PC-9 (cell line): Measurements from ENCODE around the gene DGKZ. TPM values are rescaled to one million over a fixed set of nuclear protein-coding genes. Genes with fewer than 3 reads are reported as not detected.

Source experiments
- BruUV-seq: library from RNA; stranded (reverse); fragments of 400-500 nt; replicated peaks from 2 replicates; lab custom pipeline; 2021; lab: Mats Ljungman, UMichigan
- CTCF ChIA-PET: fragments of 300-600 bp; sonication (Branson Sonifier 250); formaldehyde crosslinking; loops from one replicate; lab custom pipeline; 2022; ENCODE audit warnings: antibody characterized with exemption; lab: Charles Lee
- POLR2A ChIA-PET: fragments of 300-600 bp; sonication (Branson Sonifier 250); formaldehyde crosslinking; loops from one replicate; lab custom pipeline; 2022; ENCODE audit warnings: antibody characterized with exemption; ENCODE audit not compliant: unreplicated experiment; lab: Charles Lee
- DNase-seq, 2 experiments: peaks; one replicate each; pipeline versions ENCODE4 v3.0.0 to v3.0.0-alpha.2; 2015 to 2022; ENCODE audit warnings: mixed read lengths in 1 of 2
- H2AFZ ChIP-seq: fragments of 200-600 bp; sonication (generic); 2 replicates; pipeline ENCODE4 v1.8.1; 2017; ENCODE audit warnings: antibody characterized with exemption
- H3F3A ChIP-seq: fragments of 200-600 bp; sonication (generic); 2 replicates; pipeline ENCODE4 v1.8.1; 2017; ENCODE audit warnings: antibody characterized with exemption, mild to moderate bottlenecking, low read depth; ENCODE audit not compliant: insufficient read depth
- H3K27ac ChIP-seq: fragments of 200-600 bp; sonication (generic); 2 replicates; pipeline ENCODE4 v1.6.1; 2016; ENCODE audit warnings: mixed run types
- H3K27me3 ChIP-seq: fragments of 200-600 bp; sonication (generic); 2 replicates; pipeline ENCODE4 v1.6.1; 2016; ENCODE audit warnings: low read depth, mixed run types; ENCODE audit not compliant: insufficient read depth
- H3K36me3 ChIP-seq: fragments of 200-600 bp; sonication (generic); 2 replicates; pipeline ENCODE4 v1.6.1; 2016; ENCODE audit warnings: low read depth, mixed run types
- H3K4me1 ChIP-seq: fragments of 200-600 bp; sonication (generic); replicated peaks from 2 replicates; pipeline ENCODE4 v1.6.1; 2016; ENCODE audit warnings: mixed run types; ENCODE audit not compliant: insufficient read depth
- H3K4me2 ChIP-seq: fragments of 200-600 bp; sonication (generic); 2 replicates; pipeline ENCODE4 v1.6.1; 2017; ENCODE audit warnings: mixed run types
- H3K4me3 ChIP-seq: fragments of 200-600 bp; sonication (generic); 2 replicates; pipeline ENCODE4 v1.6.1; 2016; ENCODE audit warnings: mixed run types
- H3K79me2 ChIP-seq: fragments of 200-600 bp; sonication (generic); 2 replicates; pipeline ENCODE4 v1.6.1; 2017; ENCODE audit warnings: low read depth, mixed run types
- H3K9me2 ChIP-seq: fragments of 200-600 bp; sonication (generic); 2 replicates; pipeline ENCODE4 v1.8.1; 2017; ENCODE audit warnings: mild to moderate bottlenecking; ENCODE audit not compliant: insufficient read depth
- H3K9me3 ChIP-seq: fragments of 200-600 bp; sonication (generic); 2 replicates; pipeline ENCODE4 v1.8.1; 2016; ENCODE audit warnings: low read depth; ENCODE audit not compliant: insufficient read depth
- H4K20me1 ChIP-seq: fragments of 200-600 bp; sonication (generic); 2 replicates; pipeline ENCODE4 v1.8.1; 2017; ENCODE audit not compliant: insufficient read depth
- CTCF ChIP-seq: fragments of 200-600 bp; sonication (generic); conservative IDR thresholded peaks from 2 replicates; pipeline ENCODE4 v1.6.1; 2017; ENCODE audit warnings: mixed run types, antibody characterized with exemption, mild to moderate bottlenecking, moderate library complexity
- EZH2 ChIP-seq: fragments of 200-600 bp; sonication (generic); IDR thresholded peaks from 2 replicates; pipeline ENCODE4 v1.8.0; 2017; ENCODE audit warnings: antibody characterized with exemption, low read depth
- intact Hi-C: fragments of 100-400 bp; cut with micrococcal nuclease; formaldehyde crosslinking; loops from one replicate; pipeline ENCODE4 v1.10.0; 2022; ENCODE audit not compliant: unreplicated experiment
- total RNA-seq: library from RNA; stranded (reverse); gene quantifications from 2 replicates; pipeline ENCODE4 v1.2.3, GENCODE V29; 2021

Gene DGKZ
- total RNA-seq, 1 experiment from 2014 or later = 49.3 TPM

GRCh38 chr11:46351148-46351547, 3.9 kb downstream of the DGKZ start:
- peaks cover 69% of the 10 kb centered on the region for H3K79me2 ChIP-seq
- H3K4me1 ChIP-seq = peaks cover 22% of the 10 kb centered on the region
- H3K9me2 ChIP-seq = no peaks in the 10 kb centered on the region
- intact Hi-C loops = no loop called here
- H3K4me2 ChIP-seq = no peak overlapping the region
- BruUV-seq = no TSS peak
- peaks cover 18% of the 10 kb centered on the region for H4K20me1 ChIP-seq
- H2AFZ ChIP-seq = no peak overlapping the region
- DNase-seq = no peak
- no peak overlapping the region for H3K27ac ChIP-seq
- TF ChIP-seq EZH2 (no peak), CTCF (no peak)
- H3K27me3 ChIP-seq = no peaks in the 10 kb centered on the region
- H3F3A ChIP-seq = no peaks in the 10 kb centered on the region
- no peak overlapping the region for H3K4me3 ChIP-seq
- POLR2A ChIA-PET = no interaction called here
- H3K9me3 ChIP-seq = no peaks in the 10 kb centered on the region
- peaks cover 10% of the 10 kb centered on the region; the same call in 1 of the 2 replicates for H3K36me3 ChIP-seq
- CTCF ChIA-PET = no interaction called here

GRCh38 chr11:46351606-46352005, 4.3 kb downstream of the DGKZ start:
- intact Hi-C loops = no loop called here
- Histone ChIP-seq H3F3A (no peaks in the 10 kb centered on the region), H3K4me1 (peaks cover 21% of the 10 kb centered on the region), H3K4me3 (no peak overlapping the region), H3K4me2 (no peak overlapping the region), H3K27ac (no peak overlapping the region), H4K20me1 (peaks cover 18% of the 10 kb centered on the region), H3K9me2 (no peaks in the 10 kb centered on the region), H3K9me3 (no peaks in the 10 kb centered on the region), H3K27me3 (no peaks in the 10 kb centered on the region), H2AFZ (no peak overlapping the region), H3K36me3 (peaks cover 10% of the 10 kb centered on the region; the same call in 1 of the 2 replicates), H3K79me2 (peaks cover 73% of the 10 kb centered on the region)
- POLR2A ChIA-PET = interaction anchor here (0.5 to 0.7 kb wide), 2 partner anchors 35 to 420 kb away, joined by 3 to 7 read pairs; no protein-coding TSS in a partner anchor
- no TSS peak for BruUV-seq
- CTCF ChIA-PET = no interaction called here
- TF ChIP-seq EZH2 = no peak
- TF ChIP-seq CTCF = no peak
- no peak for DNase-seq

- Histone ChIP-seq H3K4me1 (peaks cover 17% of the 10 kb centered on the region), H3K4me3 (no peak overlapping the region), H3K36me3 (peaks cover 10% of the 10 kb centered on the region; the same call in 1 of the 2 replicates), H3K27ac (no peak overlapping the region), H3K27me3 (no peaks in the 10 kb centered on the region), H3K4me2 (no peak overlapping the region), H3F3A (no peaks in the 10 kb centered on the region), H3K9me2 (no peaks in the 10 kb centered on the region), H4K20me1 (peaks cover 18% of the 10 kb centered on the region), H2AFZ (no peak overlapping the region), H3K79me2 (peaks cover 80% of the 10 kb centered on the region), H3K9me3 (no peaks in the 10 kb centered on the region)
- TF ChIP-seq EZH2 = no peak
- peak; percentile 84 for TF ChIP-seq CTCF
- ChIA-PET POLR2A (interaction anchor here (0.5 to 0.7 kb wide), 2 partner anchors 34 to 419 kb away, joined by 3 to 7 read pairs; no protein-coding TSS in a partner anchor), CTCF (interaction anchor here (0.6 kb wide), 2 partner anchors 24 to 135 kb away, joined by 3 to 9 read pairs; no protein-coding TSS in a partner anchor)
- no TSS peak for BruUV-seq
- DNase-seq = peak in 1 of 2 experiments; percentile 44
- intact Hi-C loops = no loop called here
These were observed 5.0 kb downstream of the DGKZ start for GRCh38 chr11:46352063-46352841.
